ENCODE measurements around the gene ADGRA1. TPM values are rescaled to one million over a fixed set of nuclear protein-coding genes. Genes with fewer than 3 reads are reported as not detected.

Gene ADGRA1
- total RNA-seq, 2 donors from 2014 or later = 0.24 to 1.0 TPM

GRCh38 chr10:133091316-133091715 lies 3.6 kb downstream of the ADGRA1 start:
- H3K4me1 ChIP-seq (ENCODE audit: control insufficient read depth, insufficient read depth, low read length) = peaks cover 4% of the 10 kb centered on the region
- peaks cover 49% of the 10 kb centered on the region for H3K27me3 Mint-ChIP-seq (ENCODE audit: insufficient read depth)
- no peaks in the 10 kb centered on the region for H3K9me3 Mint-ChIP-seq
- H3K27ac Mint-ChIP-seq = no peak overlapping the region
- H3K36me3 ChIP-seq (ENCODE audit: control insufficient read depth, insufficient read depth, low read length) = no peaks in the 10 kb centered on the region
- H3K9ac ChIP-seq (ENCODE audit: extremely low read depth, low read length, poor library complexity, severe bottlenecking) = no peak overlapping the region
- WGBS, 2 experiments (ENCODE audit: insufficient coverage in 1 of 2, insufficient read length in 1 of 2) = 94 to 97% methylated on average over 7 to 10 of the region's 10 CpGs
- no peak for DNase-seq
- TF ChIP-seq, protein P1, sequence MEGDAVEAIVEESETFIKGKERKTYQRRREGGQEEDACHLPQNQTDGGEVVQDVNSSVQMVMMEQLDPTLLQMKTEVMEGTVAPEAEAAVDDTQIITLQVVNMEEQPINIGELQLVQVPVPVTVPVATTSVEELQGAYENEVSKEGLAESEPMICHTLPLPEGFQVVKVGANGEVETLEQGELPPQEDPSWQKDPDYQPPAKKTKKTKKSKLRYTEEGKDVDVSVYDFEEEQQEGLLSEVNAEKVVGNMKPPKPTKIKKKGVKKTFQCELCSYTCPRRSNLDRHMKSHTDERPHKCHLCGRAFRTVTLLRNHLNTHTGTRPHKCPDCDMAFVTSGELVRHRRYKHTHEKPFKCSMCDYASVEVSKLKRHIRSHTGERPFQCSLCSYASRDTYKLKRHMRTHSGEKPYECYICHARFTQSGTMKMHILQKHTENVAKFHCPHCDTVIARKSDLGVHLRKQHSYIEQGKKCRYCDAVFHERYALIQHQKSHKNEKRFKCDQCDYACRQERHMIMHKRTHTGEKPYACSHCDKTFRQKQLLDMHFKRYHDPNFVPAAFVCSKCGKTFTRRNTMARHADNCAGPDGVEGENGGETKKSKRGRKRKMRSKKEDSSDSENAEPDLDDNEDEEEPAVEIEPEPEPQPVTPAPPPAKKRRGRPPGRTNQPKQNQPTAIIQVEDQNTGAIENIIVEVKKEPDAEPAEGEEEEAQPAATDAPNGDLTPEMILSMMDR (conservative IDR thresholded peaks at IDR 0.05) = no peak
- H3K36me3 Mint-ChIP-seq (ENCODE audit: low read depth) = no peaks in the 10 kb centered on the region
- peaks cover 2% of the 10 kb centered on the region for H3K4me1 Mint-ChIP-seq
- H3K27ac ChIP-seq (ENCODE audit: low read depth, low read length) = no peak overlapping the region
- no peak overlapping the region for H3K4me3 ChIP-seq (ENCODE audit: low read length)
- peaks cover 39% of the 10 kb centered on the region for H3K27me3 ChIP-seq (ENCODE audit: control insufficient read depth, insufficient read depth, low read length, poor library complexity, severe bottlenecking)
- H3K4me3 Mint-ChIP-seq = no peak overlapping the region
- no peaks in the 10 kb centered on the region for H3K9me3 ChIP-seq (ENCODE audit: control insufficient read depth, low read length)

DNA sequence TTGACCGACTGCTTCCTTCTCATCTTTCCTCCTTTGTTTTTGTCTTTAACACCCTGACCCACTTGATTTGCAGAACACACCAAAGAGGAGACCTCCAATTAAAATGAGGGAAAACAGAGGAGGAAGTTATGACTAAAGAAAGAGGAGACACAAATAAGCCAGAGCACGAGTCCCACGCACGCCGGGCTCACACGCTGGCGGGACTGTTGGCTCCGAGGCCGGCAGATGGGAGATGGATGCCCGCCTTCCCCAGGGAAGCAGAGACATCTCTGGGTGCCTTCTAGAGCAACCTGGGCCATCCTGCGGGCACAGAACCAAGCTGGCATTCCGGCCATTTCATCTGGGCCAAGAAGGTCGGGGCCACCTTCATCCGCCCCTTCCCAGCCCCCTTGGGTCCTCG lies 5.6 kb downstream of the ADGRA1 start:
- Histone ChIP-seq H3K4me1 (ENCODE audit: control insufficient read depth, insufficient read depth, low read length) (no peaks in the 10 kb centered on the region), H3K9ac (ENCODE audit: extremely low read depth, low read length, poor library complexity, severe bottlenecking) (no peak overlapping the region), H3K27ac (ENCODE audit: low read depth, low read length) (no peak overlapping the region), H3K4me3 (ENCODE audit: low read length) (no peak overlapping the region), H3K9me3 (ENCODE audit: control insufficient read depth, low read length) (no peaks in the 10 kb centered on the region), H3K27me3 (ENCODE audit: control insufficient read depth, insufficient read depth, low read length, poor library complexity, severe bottlenecking) (peaks cover 20% of the 10 kb centered on the region), H3K36me3 (ENCODE audit: control insufficient read depth, insufficient read depth, low read length) (no peaks in the 10 kb centered on the region)
- Mint-ChIP-seq H3K9me3 (no peaks in the 10 kb centered on the region), H3K4me1 (no peaks in the 10 kb centered on the region), H3K4me3 (no peak overlapping the region), H3K27me3 (ENCODE audit: insufficient read depth) (peaks cover 35% of the 10 kb centered on the region), H3K36me3 (ENCODE audit: low read depth) (no peaks in the 10 kb centered on the region), H3K27ac (no peak overlapping the region)
- no peak for DNase-seq
- WGBS, 2 experiments (ENCODE audit: insufficient coverage in 1 of 2, insufficient read length in 1 of 2) = 93 to 94% methylated on average over 13 to 15 of the region's 15 CpGs
- TF ChIP-seq, protein P1 (conservative IDR thresholded peaks at IDR 0.05) = no peak

DNA sequence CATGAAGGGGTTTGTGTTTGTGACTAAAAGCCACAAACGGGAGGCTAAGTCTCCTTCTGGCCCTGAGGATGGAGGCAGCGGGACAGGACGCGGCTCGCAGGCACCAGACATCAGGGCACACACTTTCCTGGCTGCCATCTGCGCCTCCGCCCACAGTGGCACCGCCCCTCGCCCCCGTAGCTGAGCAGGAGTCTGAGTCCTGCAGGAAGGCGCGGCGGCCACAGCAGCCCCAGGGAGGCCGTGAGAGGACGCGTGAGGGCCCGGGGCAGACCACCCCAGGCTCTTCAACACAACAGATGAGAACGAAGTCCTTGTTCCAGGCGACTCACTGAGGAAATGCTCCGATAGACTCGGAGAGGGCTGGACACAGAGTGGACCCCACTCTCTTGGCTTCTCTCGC lies 6.6 kb downstream of the ADGRA1 start:
- no peak for DNase-seq
- TF ChIP-seq, protein P1 (conservative IDR thresholded peaks at IDR 0.05) = no peak
- H3K36me3 ChIP-seq (ENCODE audit: control insufficient read depth, insufficient read depth, low read length) = no peaks in the 10 kb centered on the region
- Mint-ChIP-seq H3K4me1 (no peaks in the 10 kb centered on the region), H3K4me3 (no peak overlapping the region), H3K9me3 (no peaks in the 10 kb centered on the region), H3K27me3 (ENCODE audit: insufficient read depth) (peaks cover 28% of the 10 kb centered on the region), H3K36me3 (ENCODE audit: low read depth) (no peaks in the 10 kb centered on the region), H3K27ac (no peak overlapping the region)
- no peak overlapping the region for H3K9ac ChIP-seq (ENCODE audit: extremely low read depth, low read length, poor library complexity, severe bottlenecking)
- H3K27ac ChIP-seq (ENCODE audit: low read depth, low read length) = no peak overlapping the region
- H3K4me3 ChIP-seq (ENCODE audit: low read length) = no peak overlapping the region
- 91 to 93% methylated on average over 10 to 22 of the region's 22 CpGs for WGBS, 2 experiments (ENCODE audit: insufficient coverage in 1 of 2, insufficient read length in 1 of 2)
- H3K9me3 ChIP-seq (ENCODE audit: control insufficient read depth, low read length) = no peaks in the 10 kb centered on the region
- H3K4me1 ChIP-seq (ENCODE audit: control insufficient read depth, insufficient read depth, low read length) = no peaks in the 10 kb centered on the region
- peaks cover 10% of the 10 kb centered on the region for H3K27me3 ChIP-seq (ENCODE audit: control insufficient read depth, insufficient read depth, low read length, poor library complexity, severe bottlenecking)

Measured in endodermal cell (in vitro differentiated cells).